BJ (cell line): Measurements from ENCODE around the gene STH. TPM values are rescaled to one million over a fixed set of nuclear protein-coding genes. Genes with fewer than 3 reads are reported as not detected.
"Not testable (repeated sequence)": the region's sequence is repeated elsewhere in the genome, so short reads cannot be mapped to it uniquely, and the experiment has no call there.

Source experiments
- CTCF ChIA-PET: fragments of 350-600 bp; formaldehyde crosslinking; extraction: SDS; loops from one replicate; lab custom pipeline; 2021; ENCODE audit warnings: antibody characterized with exemption, inconsistent platforms; lab: Yijun Ruan, JAX
- POLR2A ChIA-PET: fragments of 300-600 bp; sonication (Branson Sonifier 250); formaldehyde crosslinking; extraction: SDS; loops from one replicate; lab custom pipeline; 2021; ENCODE audit warnings: antibody characterized with exemption; lab: Charles Lee
- DNase-seq: peaks from one replicate; pipeline ENCODE4 v3.0.0-alpha.2; 2011; ENCODE audit warnings: low read depth
- H3K27me3 ChIP-seq: 2 replicates; pipeline ENCODE4 v1.6.0; 2011; ENCODE audit warnings: low read length; ENCODE audit not compliant: control insufficient read depth, insufficient read depth
- H3K36me3 ChIP-seq: 2 replicates; pipeline ENCODE4 v1.5.1; 2011; ENCODE audit warnings: low read length; ENCODE audit not compliant: control insufficient read depth, insufficient read depth
- H3K4me3 ChIP-seq: 2 replicates; pipeline ENCODE4 v1.5.1; 2011; ENCODE audit warnings: low read depth, mild to moderate bottlenecking, control low read depth, low read length
- polyA plus RNA-seq: library from polyadenylated mRNA; depleted of rRNA; stranded (reverse); fragments of >200 nt; gene quantifications from 2 replicates; pipeline ENCODE4 v1.2.3, GENCODE V29; 2011
- TF ChIP-seq, protein P1 (sequence below): IDR thresholded peaks from 2 replicates; pipeline ENCODE4 v1.5.1; 2011; ENCODE audit warnings: low read depth, mild to moderate bottlenecking, control low read depth, inconsistent platforms, low read length, moderate library complexity; ENCODE audit not compliant: insufficient read depth

The STH gene
- polyA plus RNA-seq, 1 experiment = not detected

DNA sequence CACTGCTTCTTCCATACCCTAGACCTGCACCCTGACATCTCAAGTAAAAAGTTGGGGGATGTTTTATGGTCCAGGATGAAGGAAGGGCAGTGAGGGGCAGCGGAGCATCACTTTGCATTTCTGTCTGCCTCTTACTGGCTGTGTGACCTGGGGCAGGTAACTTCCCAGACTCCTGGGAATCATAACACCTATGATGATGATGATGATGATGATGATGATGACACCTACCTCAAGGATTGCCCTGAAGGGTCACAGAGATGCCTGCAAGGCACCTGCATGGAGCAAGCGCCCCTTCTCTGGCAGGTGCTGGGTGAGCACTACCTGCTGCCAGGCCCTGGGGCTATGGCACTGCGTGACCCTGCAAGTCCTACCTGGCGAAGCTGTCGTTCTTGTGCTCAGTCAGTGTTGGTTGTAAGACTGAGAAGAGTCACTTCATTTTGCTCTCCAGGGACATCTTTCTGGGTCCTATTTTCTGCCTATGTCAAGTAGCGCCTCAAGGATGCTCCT, 46.2 kb upstream of the STH start:
- Histone ChIP-seq H3K27me3 (peaks cover 7% of the 10 kb centered on the region), H3K4me3 (no peak overlapping the region), H3K36me3 (no peaks in the 10 kb centered on the region)
- CTCF ChIA-PET = no interaction called here
- DNase-seq = no peak
- POLR2A ChIA-PET = no interaction called here
- TF ChIP-seq, protein P1, sequence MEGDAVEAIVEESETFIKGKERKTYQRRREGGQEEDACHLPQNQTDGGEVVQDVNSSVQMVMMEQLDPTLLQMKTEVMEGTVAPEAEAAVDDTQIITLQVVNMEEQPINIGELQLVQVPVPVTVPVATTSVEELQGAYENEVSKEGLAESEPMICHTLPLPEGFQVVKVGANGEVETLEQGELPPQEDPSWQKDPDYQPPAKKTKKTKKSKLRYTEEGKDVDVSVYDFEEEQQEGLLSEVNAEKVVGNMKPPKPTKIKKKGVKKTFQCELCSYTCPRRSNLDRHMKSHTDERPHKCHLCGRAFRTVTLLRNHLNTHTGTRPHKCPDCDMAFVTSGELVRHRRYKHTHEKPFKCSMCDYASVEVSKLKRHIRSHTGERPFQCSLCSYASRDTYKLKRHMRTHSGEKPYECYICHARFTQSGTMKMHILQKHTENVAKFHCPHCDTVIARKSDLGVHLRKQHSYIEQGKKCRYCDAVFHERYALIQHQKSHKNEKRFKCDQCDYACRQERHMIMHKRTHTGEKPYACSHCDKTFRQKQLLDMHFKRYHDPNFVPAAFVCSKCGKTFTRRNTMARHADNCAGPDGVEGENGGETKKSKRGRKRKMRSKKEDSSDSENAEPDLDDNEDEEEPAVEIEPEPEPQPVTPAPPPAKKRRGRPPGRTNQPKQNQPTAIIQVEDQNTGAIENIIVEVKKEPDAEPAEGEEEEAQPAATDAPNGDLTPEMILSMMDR = no peak

DNA sequence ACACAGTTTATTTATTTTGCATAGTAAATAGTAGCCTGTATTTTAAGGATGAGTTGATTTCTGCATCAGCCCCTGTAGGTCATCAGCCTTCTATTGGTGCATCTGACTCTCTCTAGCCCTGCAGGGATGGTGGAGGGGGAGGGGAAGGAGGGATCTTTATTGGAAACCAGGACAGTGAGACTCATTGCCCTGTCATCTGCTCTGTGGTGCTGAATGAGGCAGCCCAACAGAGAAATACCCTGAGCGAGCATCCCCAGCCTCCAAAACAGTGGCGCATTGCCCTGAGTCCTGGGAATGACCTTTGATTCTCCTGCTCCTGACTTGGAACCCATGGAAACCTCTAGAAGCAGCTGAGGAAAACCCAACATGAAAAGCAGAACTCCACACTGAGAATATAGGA, 45.5 kb upstream of the STH start:
- CTCF ChIA-PET = no interaction called here
- H3K27me3 ChIP-seq = peaks cover 7% of the 10 kb centered on the region
- DNase-seq = no peak
- POLR2A ChIA-PET = no interaction called here
- no peaks in the 10 kb centered on the region for H3K36me3 ChIP-seq
- TF ChIP-seq, protein P1 = no peak
- no peak overlapping the region for H3K4me3 ChIP-seq

DNA sequence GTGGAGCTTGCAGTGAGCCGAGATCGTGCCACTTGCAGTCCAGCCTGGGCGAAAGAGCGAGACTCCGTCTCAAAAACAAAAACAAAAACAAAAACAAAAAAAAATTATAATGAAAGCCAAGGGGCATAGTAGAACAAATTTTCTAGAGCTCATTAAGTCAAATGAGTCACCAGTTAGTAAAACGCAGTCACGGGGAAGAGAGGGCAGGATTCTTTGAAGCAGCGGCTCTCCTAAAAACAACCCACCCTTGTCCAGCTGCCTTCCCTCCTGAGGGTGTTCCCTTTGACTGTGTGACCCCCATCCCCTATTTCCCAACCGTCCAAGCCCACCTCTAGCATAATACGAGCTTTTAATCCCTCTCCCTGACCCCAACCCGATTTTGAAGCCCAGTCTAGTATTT, 44.1 kb upstream of the STH start:
- CTCF ChIA-PET = interaction anchor here (0.6 to 0.9 kb wide), 4 partner anchors 9 to 124 kb away, joined by 3 to 4 read pairs (median 3); no protein-coding TSS in a partner anchor
- Histone ChIP-seq H3K27me3 (peaks cover 4% of the 10 kb centered on the region), H3K36me3 (no peaks in the 10 kb centered on the region), H3K4me3 (no peak overlapping the region)
- TF ChIP-seq, protein P1 = no peak
- no peak for DNase-seq
- POLR2A ChIA-PET = no interaction called here

DNA sequence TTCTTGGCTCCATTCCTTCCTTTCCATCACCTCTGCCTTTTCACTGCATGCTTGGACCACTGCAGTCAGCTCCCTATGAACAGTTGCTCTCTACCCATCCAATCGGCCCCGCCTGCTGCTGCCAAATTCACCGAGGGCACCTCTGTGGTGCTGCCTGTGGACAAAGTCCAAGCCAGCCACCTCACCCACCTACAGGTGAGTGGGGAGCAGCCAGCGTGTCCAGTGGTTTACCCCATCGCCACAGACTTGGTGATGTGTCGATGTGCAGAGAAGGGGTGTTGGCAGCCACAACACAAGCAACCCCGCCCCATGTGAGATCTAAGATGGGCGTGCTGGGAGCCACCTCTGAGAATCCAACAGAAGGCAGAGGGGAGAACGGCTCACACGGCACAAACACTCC, 43.7 kb upstream of the STH start:
- no peak for DNase-seq
- no peaks in the 10 kb centered on the region for H3K36me3 ChIP-seq
- POLR2A ChIA-PET = no interaction called here
- TF ChIP-seq, protein P1 = no peak
- no peak overlapping the region for H3K4me3 ChIP-seq
- CTCF ChIA-PET = interaction anchor here (0.6 to 0.8 kb wide), 3 partner anchors 9 to 124 kb away, joined by 3 to 4 read pairs (median 3); no protein-coding TSS in a partner anchor
- peaks cover 3% of the 10 kb centered on the region for H3K27me3 ChIP-seq

DNA sequence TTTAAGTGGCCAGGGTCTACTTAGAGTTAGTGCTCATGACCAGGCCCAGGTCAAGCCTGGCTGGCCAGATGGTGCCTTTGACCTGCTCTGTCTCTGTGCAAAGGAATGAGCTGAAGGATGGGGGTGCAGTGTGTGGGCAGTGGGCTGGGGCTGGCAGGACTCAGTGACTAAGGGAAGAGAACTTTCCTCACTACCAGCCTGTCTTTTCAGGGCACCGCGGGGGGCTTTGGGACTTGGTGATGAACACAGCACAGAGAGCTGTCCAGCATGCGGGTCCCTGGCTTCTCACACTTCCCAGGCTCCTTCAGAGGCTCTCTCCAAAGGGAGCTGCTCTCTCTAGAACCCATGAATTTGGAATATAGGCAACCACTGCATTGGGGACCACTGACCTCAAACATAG, 43.0 kb upstream of the STH start:
- no peak for DNase-seq
- peaks cover 3% of the 10 kb centered on the region; the same call in 1 of the 2 replicates for H3K27me3 ChIP-seq
- CTCF ChIA-PET = no interaction called here
- no peaks in the 10 kb centered on the region for H3K36me3 ChIP-seq
- POLR2A ChIA-PET = no interaction called here
- TF ChIP-seq, protein P1 = no peak
- H3K4me3 ChIP-seq = no peak overlapping the region

DNA sequence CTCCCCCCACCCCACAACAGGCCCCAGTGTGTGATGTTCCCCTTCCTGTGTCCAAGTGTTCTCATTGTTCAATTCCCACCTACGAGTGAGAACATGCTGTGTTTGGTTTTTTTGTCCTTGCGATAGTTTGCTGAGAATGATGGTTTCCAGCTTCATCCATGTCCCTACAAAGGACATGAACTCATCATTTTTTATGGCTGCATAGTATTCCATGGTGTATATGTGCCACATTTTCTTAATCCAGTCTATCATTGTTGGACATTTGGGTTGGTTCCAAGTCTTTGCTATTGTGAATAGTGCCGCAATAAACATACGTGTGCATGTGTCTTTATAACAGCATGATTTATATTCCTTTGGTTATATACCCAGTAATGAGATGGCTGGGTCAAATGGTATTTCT, 42.3 kb upstream of the STH start:
- CTCF ChIA-PET, H3K27me3 ChIP-seq, H3K4me3 ChIP-seq, DNase-seq, H3K36me3 ChIP-seq, POLR2A ChIA-PET: not testable (repeated sequence)
